HG03521 (cell line): Measurements from ENCODE around the gene HMGB3.
"Not testable (repeated sequence)": the region's sequence is repeated elsewhere in the genome, so short reads cannot be mapped to it uniquely, and the experiment has no call there.

Source experiments
- ATAC-seq: cut with Tn5 transposase; IDR thresholded peaks from one replicate; pipeline ENCODE4 v1.9.1; 2021; ENCODE audit warnings: mild to moderate bottlenecking, moderate library complexity; ENCODE audit not compliant: unreplicated experiment

Gene HMGB3

DNA sequence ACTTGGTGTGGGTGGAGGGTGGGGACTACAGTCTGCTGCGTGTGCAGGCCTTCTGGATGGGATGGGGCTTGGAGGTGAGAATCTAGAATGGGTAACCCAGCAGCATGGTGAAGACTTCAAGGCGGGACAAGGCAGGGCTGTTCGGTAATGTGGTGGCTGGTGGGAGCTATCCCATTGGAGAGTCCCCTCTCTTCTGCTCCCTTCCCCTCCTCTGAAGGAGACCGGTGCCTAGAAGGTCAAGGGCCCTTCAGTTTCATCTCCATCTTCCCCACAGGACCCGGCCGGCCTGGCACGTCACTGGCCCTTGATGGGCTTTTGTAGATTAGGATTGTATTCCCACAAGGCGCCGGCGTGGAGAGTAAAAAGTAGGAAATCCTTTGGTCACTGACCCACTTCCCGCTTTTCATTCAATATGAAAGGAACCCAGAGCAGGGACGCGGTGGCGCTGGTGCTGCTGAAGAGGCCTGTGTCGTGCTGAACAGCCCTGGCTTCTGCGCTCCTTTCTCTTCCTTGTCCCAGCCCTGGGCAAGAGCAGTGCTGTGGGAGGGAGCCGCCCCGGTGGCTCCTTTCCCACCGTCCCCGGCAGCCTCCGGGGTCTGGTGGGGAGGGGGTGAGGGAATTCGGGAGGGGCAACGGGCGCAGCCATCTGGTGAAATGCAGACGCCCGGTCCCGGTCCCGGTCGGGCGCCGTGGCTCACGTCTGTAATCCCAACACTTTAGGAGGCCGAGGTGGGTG is 7.3 kb upstream of the HMGB3 start:
- no peak for ATAC-seq

- no peak for ATAC-seq
Observed at GRCh38 chrX:150977411-150978162, 5.5 kb upstream of the HMGB3 start.

DNA sequence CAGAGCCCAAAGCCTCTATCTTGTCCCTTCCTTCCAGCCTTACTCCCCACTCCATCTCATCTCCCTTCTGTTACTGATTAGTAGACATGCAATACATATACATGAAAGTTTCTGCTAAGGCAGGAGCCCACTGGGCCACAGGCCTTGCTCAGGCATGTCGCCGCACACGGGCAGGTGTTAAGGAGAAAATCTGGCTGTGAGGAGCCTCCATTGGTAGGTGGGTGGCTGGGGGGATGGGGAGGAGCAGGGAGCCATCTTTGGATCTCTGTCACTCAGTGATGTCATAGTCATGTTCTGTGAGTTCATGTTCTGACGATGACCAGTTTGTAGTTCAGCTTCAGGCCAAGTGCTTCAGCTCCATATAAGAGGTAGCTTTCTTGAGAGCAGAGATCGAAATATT is 2.9 kb upstream of the HMGB3 start:
- no peak for ATAC-seq

DNA sequence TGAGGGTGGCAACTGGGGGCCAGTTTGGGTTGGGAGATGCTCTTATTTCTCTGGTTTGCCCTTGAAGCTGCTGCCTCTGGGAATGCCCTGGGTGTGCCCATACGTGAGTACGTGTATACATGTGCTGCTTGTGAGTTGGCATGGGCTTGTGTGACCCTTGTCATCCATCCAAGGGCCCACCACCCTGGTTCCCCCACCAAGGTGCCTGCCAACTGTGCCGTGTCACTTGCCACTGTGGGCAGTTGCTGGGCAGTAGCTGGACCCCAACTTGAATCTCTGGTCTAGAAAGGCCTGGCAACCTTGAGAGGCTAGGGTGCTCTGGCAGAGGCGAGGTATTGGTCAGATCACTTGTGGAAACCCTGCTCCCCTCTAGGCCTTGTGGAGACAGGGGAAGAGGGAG is 2.4 kb upstream of the HMGB3 start:
- ATAC-seq, result no peak

- no peak for ATAC-seq
Observed at GRCh38 chrX:150982235-150982787, 824 bp upstream of the HMGB3 start.

- peak; percentile 16 for ATAC-seq
Observed at GRCh38 chrX:150983521-150984168, 510 bp downstream of the HMGB3 start.

DNA sequence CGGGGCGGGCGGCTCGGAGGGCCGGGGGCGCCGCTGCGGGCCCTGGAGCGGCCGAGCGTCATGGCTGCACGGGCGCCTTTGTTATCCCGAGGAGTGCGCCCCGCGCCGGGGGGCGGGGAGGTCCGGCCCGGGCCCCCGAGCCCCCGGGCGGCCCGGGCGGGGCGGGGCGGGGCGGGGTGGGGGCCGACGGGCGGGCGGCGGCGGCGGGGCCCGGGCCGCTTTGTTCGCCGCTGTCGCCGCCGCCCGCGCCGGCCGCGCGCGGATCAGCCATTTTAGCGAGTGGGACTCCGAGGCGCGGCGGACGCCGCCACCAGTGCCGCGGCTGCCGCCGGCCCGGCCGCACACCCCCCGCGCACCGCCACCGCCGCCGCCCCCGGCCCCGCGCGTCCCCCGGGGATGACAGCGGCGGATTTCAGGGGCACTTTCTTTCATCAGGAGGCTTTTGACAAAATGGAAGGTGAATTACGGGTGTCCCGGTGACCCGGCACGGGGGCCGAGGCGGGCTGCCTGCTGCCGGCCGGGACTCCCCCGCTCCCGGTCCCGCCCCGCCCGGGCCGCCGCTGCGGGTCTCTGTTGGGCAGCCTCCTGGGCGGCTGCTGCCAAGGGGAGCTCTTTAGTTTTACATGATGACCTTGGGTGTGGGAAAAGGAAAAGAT is 1.2 kb downstream of the HMGB3 start:
- no peak for ATAC-seq

DNA sequence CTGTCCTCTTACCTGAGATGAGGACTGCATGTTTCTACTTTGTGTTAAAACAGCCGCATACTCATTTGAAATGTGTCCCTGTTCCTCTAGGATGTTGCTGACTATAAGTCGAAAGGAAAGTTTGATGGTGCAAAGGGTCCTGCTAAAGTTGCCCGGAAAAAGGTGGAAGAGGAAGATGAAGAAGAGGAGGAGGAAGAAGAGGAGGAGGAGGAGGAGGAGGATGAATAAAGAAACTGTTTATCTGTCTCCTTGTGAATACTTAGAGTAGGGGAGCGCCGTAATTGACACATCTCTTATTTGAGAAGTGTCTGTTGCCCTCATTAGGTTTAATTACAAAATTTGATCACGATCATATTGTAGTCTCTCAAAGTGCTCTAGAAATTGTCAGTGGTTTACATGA is 4.6 kb downstream of the HMGB3 start:
- not testable (repeated sequence) for ATAC-seq

DNA sequence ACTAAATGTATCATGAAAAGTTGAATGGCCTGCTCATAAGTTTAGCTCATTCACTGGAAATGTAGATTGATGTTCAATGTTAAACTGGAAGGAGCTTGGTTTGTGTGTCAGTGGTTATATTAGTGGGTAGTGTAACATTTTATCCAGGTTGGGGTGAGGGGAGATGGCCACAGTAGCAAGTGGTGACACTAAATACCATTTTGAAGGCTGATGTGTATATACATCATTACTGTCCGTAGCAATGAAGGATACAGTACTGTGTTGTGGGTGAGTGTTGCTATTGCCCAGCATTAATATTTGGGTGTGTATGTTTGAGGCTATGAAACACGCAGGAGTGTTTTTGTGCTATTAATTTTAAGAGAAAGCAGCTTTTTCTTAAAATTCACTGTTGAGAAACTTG is 6.3 kb downstream of the HMGB3 start:
- ATAC-seq, result no peak

- no peak for ATAC-seq
Observed at GRCh38 chrX:150990910-150991309, 7.8 kb downstream of the HMGB3 start.

DNA sequence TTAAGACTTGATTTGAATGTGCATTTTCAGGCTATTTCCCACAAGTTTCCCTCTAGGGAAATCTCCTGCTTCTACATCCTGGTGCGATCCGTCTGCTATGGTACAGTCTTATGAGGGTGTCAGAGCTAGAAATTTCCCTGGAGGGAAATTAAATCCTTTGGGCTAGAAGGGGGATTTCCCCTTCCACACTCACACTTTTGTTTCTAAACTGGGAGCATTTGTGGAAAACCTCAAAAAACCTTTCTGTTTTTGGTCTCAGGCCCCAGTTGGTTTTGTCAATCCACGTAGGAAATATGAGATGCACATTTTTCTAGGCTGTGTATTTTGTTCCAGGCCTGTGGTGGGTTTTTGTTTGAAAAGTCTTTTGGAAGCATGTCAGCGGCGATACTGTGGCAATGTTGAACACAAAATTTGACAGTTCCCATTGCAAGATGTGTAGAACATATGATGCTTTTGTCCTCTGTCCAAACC is 17.8 kb downstream of the HMGB3 start:
- no peak for ATAC-seq

- ATAC-seq, result no peak
Observed at GRCh38 chrX:151004085-151004484, 20.9 kb downstream of the HMGB3 start.

- no peak for ATAC-seq
Observed at GRCh38 chrX:151006410-151007109, 23.4 kb downstream of the HMGB3 start.

- no peak for ATAC-seq
Observed at GRCh38 chrX:151009582-151009981, 26.4 kb downstream of the HMGB3 start.

DNA sequence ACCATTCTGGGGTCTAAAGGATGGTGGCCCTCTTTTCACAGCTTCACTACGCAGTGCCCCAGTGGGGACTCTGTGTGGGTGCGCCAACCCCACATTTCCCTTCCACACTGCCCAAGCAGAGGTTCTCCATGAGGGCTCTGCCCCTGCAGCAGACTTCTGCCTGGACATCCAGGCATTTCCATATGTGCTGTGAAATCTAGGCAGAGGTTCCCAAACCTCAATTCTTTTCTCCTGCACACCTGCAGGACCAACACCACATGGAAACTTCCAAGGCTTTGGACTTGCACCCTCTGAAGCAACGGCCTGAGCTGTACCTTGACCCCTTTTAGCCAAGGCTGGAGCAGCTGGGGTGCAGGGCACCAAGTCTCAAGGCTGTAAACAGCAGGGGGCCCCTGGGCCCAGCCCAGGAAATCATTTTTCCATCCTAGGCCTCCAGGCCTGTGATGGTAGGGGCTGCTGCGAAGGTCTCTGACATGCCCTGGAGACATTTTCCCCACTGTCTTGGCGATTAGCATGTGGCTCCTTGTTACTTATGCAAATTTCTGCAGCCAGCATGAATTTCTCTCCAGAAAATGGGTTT is 30.1 kb downstream of the HMGB3 start:
- no peak for ATAC-seq

DNA sequence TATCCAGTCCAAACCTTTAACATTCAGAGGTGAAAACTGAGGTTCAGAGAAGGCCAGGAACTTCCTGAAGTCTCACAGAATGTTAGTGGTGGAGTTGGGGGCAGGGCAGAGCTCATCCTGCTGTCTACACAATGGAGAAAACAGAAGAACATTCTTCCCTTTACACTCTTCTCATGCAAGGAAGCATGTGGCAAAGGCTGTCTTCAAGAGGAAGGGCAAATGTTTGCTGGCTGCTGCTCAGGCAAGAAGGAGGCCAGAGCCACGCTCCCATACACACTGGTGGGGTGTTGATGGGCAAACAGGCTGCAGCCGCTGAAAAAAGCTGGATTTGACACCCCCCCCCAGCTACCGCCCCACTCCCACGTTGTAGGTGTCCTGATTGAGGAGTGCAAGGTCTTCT is 32.5 kb downstream of the HMGB3 start:
- no peak for ATAC-seq

- no peak for ATAC-seq
Observed at GRCh38 chrX:151019856-151020255, 36.7 kb downstream of the HMGB3 start.

DNA sequence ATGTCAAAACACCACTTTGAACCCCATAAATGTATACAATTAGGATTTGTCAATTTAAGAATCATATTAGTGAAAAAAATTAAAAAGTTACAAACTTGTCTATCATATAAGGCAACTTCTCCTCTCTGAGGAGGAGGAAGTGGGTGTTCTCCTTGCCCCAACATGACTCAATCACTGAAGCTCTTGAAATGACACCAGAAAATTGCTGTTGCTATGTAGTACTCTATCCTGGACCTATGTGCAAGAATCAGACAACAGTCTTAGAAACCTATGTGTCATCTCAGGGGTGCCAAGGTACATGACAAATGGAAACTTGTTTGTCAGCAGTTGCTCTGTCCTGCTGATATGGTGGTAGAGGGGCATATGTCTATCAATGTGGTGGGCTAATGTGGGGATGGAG is 47.7 kb downstream of the HMGB3 start:
- no peak for ATAC-seq

- no peak for ATAC-seq
Observed at GRCh38 chrX:151031391-151031975, 48.3 kb downstream of the HMGB3 start.

DNA sequence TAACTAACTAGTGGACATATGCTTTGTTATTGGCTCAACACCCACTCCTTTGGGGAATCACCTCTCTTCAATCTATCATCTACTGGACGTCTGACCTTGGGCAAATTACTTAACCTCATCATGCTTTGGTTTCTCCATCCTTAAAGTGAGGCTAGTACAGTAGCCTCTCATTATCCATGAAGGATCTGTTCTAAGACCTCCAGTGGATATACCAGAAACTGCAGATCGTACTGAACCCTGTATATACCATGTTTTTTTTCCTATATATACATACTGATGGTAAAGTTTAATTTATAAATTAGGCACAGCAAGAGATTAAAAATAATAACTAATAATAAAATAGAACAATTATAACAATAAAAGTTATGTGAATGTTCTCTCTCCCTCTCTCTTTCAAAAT is 56.2 kb downstream of the HMGB3 start:
- no peak for ATAC-seq
